Upper lobe of left lung (tissue), 4 donors: Measurements from ENCODE around the gene BRD7.

Experiments used
- CTCF ChIP-seq, 6 experiments: fragments of 450-650 bp in 4 of 6; fragments of 200-600 bp in 2 of 6; sonication (generic) in 2 of 6; IDR thresholded peaks; one replicate each; pipeline ENCODE4 v1.5.1; 2016 to 2019; ENCODE audit warnings: antibody characterized with exemption in 6 of 6
- EP300 ChIP-seq, 4 donors: sonication (generic); formaldehyde crosslinking; IDR thresholded peaks; one replicate each; pipeline ENCODE4 v1.5.1; 2017; ENCODE audit warnings: antibody characterized with exemption in 4 of 4, control low read depth in 2 of 4
- POLR2A ChIP-seq, 4 donors: fragments of 450-650 bp; IDR thresholded peaks; one replicate each; pipeline ENCODE4 v1.5.1; 2016 to 2017; ENCODE audit warnings: antibody characterized with exemption in 4 of 4, mild to moderate bottlenecking in 2 of 4

DNA sequence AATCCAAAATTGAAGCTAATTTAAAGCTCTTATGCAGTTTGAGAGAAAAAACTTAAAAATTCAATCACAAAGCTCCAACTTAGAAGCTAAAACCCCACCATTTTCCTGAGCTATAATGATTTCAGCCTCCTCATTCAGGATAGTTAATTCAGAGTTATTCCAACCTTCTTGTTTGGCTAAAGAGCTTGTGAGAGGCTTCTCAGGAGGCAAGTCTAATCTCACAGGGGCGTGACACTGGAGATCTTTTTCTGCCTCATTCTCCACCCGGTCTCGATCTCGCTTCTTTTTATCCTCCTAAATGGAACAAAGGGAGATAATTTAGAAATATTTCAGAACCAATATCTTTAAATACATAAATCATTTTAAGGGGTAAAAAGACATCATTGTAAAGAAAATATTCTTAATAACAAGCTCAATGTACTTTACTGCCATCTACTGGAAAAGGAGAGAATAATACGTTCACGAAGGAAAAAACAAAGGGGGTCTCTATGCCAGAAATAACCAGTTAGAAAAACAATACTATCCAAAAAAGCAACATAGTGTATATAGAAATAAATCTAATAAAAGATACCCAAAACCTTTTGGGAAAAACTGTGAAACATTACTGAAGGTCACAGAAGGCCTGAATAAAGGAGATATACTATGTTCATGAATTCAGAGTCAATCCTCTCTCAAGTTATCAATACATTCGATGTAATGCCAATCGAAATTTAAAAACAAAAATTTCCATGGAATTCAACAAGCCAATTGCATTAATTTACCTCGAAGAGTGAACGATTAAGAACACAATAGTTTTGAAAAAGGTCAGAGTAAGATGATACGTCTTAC lies 13.9 kb downstream of the BRD7 start:
- no peak for TF ChIP-seq POLR2A (IDR thresholded peaks at IDR 0.05)
- TF ChIP-seq CTCF (IDR thresholded peaks at IDR 0.05): peak in 5 of 6 experiments; percentile 54 to 66 (median 55)
- no peak for TF ChIP-seq EP300 (IDR thresholded peaks at IDR 0.05)
